HEK293 (cell line): ENCODE results near the gene RNF135.

Experiments used
- CTCF ChIP-seq: fragments of 450-650 bp; formaldehyde crosslinking; IDR thresholded peaks from 2 replicates; pipeline ENCODE4 v1.5.1; 2016; ENCODE audit warnings: missing biosample characterization, missing genetic modification characterization
- YY1 ChIP-seq: fragments of 450-650 bp; formaldehyde crosslinking; IDR thresholded peaks from 2 replicates; pipeline ENCODE4 v1.5.1; 2018; ENCODE audit warnings: missing biosample characterization, missing genetic modification characterization
- ZBTB26 ChIP-seq: fragments of 450-650 bp; formaldehyde crosslinking; optimal IDR thresholded peaks from 2 replicates; pipeline ENCODE3; 2016; ENCODE audit warnings: missing biosample characterization, mild to moderate bottlenecking, missing genetic modification characterization
- ZFP69B ChIP-seq: fragments of 450-650 bp; formaldehyde crosslinking; IDR thresholded peaks from 2 replicates; pipeline ENCODE4 v1.5.1; 2016; ENCODE audit warnings: missing biosample characterization, missing genetic modification characterization
- ZNF707 ChIP-seq: fragments of 450-650 bp; formaldehyde crosslinking; IDR thresholded peaks from 2 replicates; pipeline ENCODE4 v1.5.1; 2016; ENCODE audit warnings: missing biosample characterization, missing genetic modification characterization
- ZSCAN18 ChIP-seq: fragments of 450-650 bp; formaldehyde crosslinking; IDR thresholded peaks from 2 replicates; pipeline ENCODE4 v1.5.1; 2016; ENCODE audit warnings: missing biosample characterization, missing genetic modification characterization

- no peak for TF ChIP-seq CTCF
- no peak for TF ChIP-seq ZFP69B (tag by site-specific recombination)
- TF ChIP-seq YY1 (tag by site-specific recombination), result no peak
- no peak for TF ChIP-seq ZBTB26 (tag by site-specific recombination)
- no peak for TF ChIP-seq ZSCAN18 (tag by site-specific recombination)
- no peak for TF ChIP-seq ZNF707 (tag by site-specific recombination)
Observed at GRCh38 chr17:30947796-30948195, 23.0 kb upstream of the RNF135 start.
